Dendritic cell treated with granulocyte-macrophage colony-stimulating factor and Interleukin-4, amounts not matched to agents 40 ng/mL and 50 ng/mL, for 4 days (primary cell): Measurements from ENCODE around the gene TLN1.

Experiments
- H3K27ac Mint-ChIP-seq: one replicate; pipeline ENCODE4 v1.8.0; 2022; ENCODE audit warnings: mild to moderate bottlenecking, mixed read lengths
- H3K27me3 Mint-ChIP-seq: one replicate; pipeline ENCODE4 v1.8.0; 2022; ENCODE audit warnings: mild to moderate bottlenecking, mixed read lengths
- H3K36me3 Mint-ChIP-seq: one replicate; pipeline ENCODE4 v1.8.0; 2022; ENCODE audit warnings: low read depth, mixed read lengths
- H3K4me1 Mint-ChIP-seq: one replicate; pipeline ENCODE4 v1.8.0; 2022; ENCODE audit warnings: low read depth, mixed read lengths
- H3K4me3 Mint-ChIP-seq: one replicate; pipeline ENCODE4 v1.8.0; 2022; ENCODE audit warnings: mild to moderate bottlenecking, moderate library complexity, mixed read lengths
- H3K9me3 Mint-ChIP-seq: one replicate; pipeline ENCODE4 v1.8.0; 2022; ENCODE audit warnings: mixed read lengths
- intact Hi-C: fragments of 100-400 bp; cut with micrococcal nuclease; formaldehyde crosslinking; loops from one replicate; pipeline ENCODE4 v1.15.0; 2022

Gene TLN1

DNA sequence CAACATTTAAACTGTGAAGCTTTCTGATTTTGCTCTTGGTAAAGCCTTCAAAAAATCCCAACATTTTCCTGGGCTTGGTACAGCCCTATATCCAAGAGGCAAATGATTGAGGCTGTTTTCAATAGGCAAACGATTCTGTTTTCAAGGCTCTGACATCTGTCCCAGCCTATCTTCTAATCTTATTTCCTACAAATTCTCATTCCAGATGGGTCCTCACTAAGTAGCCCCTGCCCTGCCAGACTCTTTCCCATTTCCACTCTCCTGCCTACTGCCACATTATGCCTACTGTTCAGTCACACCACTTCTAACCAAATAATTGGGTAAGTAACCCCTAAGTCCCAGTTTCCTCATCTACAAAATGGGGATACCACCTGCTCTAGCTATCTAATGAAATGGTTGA is 13.6 kb upstream of the TLN1 start:
- Mint-ChIP-seq H3K4me3 (peak overlapping the region; percentile 92), H3K36me3 (peaks cover 83% of the 10 kb centered on the region), H3K27ac (peak overlapping the region; percentile 18), H3K27me3 (no peaks in the 10 kb centered on the region), H3K4me1 (peaks cover 68% of the 10 kb centered on the region), H3K9me3 (no peaks in the 10 kb centered on the region)
- intact Hi-C loops = no loop called here

- no peaks in the 10 kb centered on the region for H3K9me3 Mint-ChIP-seq
- H3K27me3 Mint-ChIP-seq = no peaks in the 10 kb centered on the region
- H3K4me1 Mint-ChIP-seq = peaks cover 59% of the 10 kb centered on the region
- intact Hi-C loops = loop anchor here (1.0 kb wide), 1 partner anchor 11 kb away; no protein-coding TSS in a partner anchor
- peaks cover 89% of the 10 kb centered on the region for H3K36me3 Mint-ChIP-seq
- H3K27ac Mint-ChIP-seq = peak overlapping the region; percentile 77
- H3K4me3 Mint-ChIP-seq = no peak overlapping the region
These were observed 12.0 kb upstream of the TLN1 start for GRCh38 chr9:35743880-35744518.

DNA sequence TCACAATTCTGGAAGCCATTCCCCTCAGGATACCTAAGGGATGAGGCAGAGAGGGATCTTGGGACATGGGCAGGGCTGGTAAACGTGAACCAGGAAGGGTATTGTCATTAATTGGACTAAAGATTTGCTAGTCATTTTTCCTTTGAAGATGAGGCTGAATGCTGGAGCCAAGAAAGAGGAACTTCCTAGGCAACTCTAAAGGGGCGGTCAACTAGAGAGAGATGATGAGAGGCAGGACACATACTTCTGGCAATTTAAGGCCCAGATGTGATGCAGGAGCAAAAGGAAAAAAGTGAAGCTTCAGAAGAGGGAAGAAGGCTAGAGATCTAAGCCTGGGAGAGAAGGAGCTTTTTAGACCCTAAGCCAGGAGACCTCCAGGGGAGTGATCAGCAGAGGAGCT is 11.5 kb upstream of the TLN1 start:
- Mint-ChIP-seq H3K9me3 (no peaks in the 10 kb centered on the region), H3K36me3 (peaks cover 90% of the 10 kb centered on the region), H3K4me3 (peak overlapping the region; percentile 31), H3K27me3 (no peaks in the 10 kb centered on the region), H3K4me1 (peaks cover 59% of the 10 kb centered on the region), H3K27ac (peak overlapping the region; percentile 77)
- intact Hi-C loops = loop anchor here (1.0 kb wide), 1 partner anchor 10 kb away; no protein-coding TSS in a partner anchor

DNA sequence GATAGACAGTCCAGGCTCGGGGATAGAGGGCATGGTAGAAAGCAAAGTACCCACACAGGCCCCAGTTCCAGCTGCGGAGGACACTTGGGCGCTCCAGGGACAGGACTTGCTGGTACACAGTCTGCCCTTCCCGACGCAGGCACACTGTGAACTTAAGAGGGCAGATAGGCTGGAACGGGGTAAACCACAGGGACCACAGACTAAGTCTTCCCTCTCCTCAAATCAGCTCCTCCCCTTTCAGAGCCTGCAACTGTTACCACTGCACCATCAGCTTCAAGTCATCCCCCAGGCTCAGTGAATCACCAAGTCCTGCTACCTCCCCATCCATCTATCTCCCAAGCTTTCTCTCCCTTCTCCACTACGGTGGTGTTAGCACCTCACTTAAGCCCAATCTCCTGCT is 9.7 kb upstream of the TLN1 start:
- intact Hi-C loops = no loop called here
- peaks cover 52% of the 10 kb centered on the region for H3K4me1 Mint-ChIP-seq
- no peak overlapping the region for H3K4me3 Mint-ChIP-seq
- no peaks in the 10 kb centered on the region for H3K27me3 Mint-ChIP-seq
- H3K27ac Mint-ChIP-seq = peak overlapping the region; percentile 47
- no peaks in the 10 kb centered on the region for H3K9me3 Mint-ChIP-seq
- H3K36me3 Mint-ChIP-seq = peaks cover 96% of the 10 kb centered on the region

- peaks cover 50% of the 10 kb centered on the region for H3K4me1 Mint-ChIP-seq
- peaks cover 96% of the 10 kb centered on the region for H3K36me3 Mint-ChIP-seq
- intact Hi-C loops = no loop called here
- no peak overlapping the region for H3K4me3 Mint-ChIP-seq
- no peaks in the 10 kb centered on the region for H3K27me3 Mint-ChIP-seq
- no peaks in the 10 kb centered on the region for H3K9me3 Mint-ChIP-seq
- H3K27ac Mint-ChIP-seq = no peak overlapping the region
These were observed 8.2 kb upstream of the TLN1 start for GRCh38 chr9:35740243-35740642.

DNA sequence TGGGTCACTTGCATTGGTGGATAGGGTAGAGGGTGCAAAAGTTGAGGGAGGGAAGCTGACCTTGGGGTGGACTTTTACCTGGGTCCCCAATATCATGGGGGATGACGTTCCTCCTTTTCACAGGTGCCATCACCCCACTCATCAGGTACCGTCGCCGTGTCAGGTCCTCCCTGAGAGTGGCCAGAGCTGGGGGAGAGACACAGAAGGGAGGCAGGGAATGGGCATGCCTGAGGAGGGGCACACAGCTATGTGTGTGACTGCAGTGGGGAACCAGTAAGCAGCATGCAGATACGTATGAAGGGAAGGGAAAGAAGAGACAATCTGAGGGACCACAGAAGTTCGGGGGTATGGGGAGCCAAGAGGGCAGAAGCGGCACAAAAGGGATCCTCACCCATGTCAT is 6.9 kb upstream of the TLN1 start:
- peaks cover 89% of the 10 kb centered on the region for H3K36me3 Mint-ChIP-seq
- intact Hi-C loops = no loop called here
- peaks cover 44% of the 10 kb centered on the region for H3K4me1 Mint-ChIP-seq
- H3K27ac Mint-ChIP-seq = no peak overlapping the region
- H3K4me3 Mint-ChIP-seq = no peak overlapping the region
- no peaks in the 10 kb centered on the region for H3K27me3 Mint-ChIP-seq
- no peaks in the 10 kb centered on the region for H3K9me3 Mint-ChIP-seq

DNA sequence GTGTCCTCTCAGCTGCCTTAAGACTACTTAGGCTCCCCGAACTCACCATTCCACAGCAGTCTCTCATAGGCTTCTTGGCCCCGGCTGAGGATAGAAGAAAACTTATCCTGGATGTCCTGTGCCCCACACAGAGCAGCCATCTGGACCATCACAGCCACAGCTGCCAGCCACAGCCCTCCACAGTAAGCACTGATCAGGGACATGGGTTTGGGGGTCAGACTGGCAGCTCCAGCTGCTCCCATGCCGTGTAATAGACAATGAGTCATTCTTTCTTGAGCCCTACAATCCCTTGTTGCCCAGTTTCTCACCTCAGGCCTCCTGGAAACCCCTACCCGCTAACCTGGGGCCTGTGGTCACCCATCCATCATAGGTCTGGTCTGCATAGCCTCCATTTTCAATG is 6.2 kb upstream of the TLN1 start:
- H3K27ac Mint-ChIP-seq = no peak overlapping the region

GRCh38 chr9:35737143-35737542 is 5.1 kb upstream of the TLN1 start:
- Mint-ChIP-seq H3K27ac (no peak overlapping the region), H3K4me1 (peaks cover 38% of the 10 kb centered on the region), H3K36me3 (peaks cover 75% of the 10 kb centered on the region), H3K9me3 (no peaks in the 10 kb centered on the region), H3K4me3 (no peak overlapping the region), H3K27me3 (no peaks in the 10 kb centered on the region)
- intact Hi-C loops = loop anchor here (2.0 kb wide), 1 partner anchor 78 kb away; the partner anchor contains the start of gene HINT2

More for the DNA sequence above, 6.2 kb upstream of the TLN1 start:
- H3K4me1 Mint-ChIP-seq = peaks cover 38% of the 10 kb centered on the region
- H3K9me3 Mint-ChIP-seq = no peaks in the 10 kb centered on the region
- H3K27me3 Mint-ChIP-seq = no peaks in the 10 kb centered on the region
- intact Hi-C loops = no loop called here
- H3K4me3 Mint-ChIP-seq = no peak overlapping the region
- peaks cover 82% of the 10 kb centered on the region for H3K36me3 Mint-ChIP-seq

GRCh38 chr9:35736201-35736633 is 4.2 kb upstream of the TLN1 start:
- intact Hi-C loops = loop anchor here (2.0 kb wide), 1 partner anchor 79 kb away; the partner anchor contains the start of gene HINT2
- Mint-ChIP-seq H3K27ac (no peak overlapping the region), H3K4me1 (peaks cover 32% of the 10 kb centered on the region), H3K36me3 (peaks cover 74% of the 10 kb centered on the region), H3K9me3 (no peaks in the 10 kb centered on the region), H3K27me3 (no peaks in the 10 kb centered on the region), H3K4me3 (no peak overlapping the region)

DNA sequence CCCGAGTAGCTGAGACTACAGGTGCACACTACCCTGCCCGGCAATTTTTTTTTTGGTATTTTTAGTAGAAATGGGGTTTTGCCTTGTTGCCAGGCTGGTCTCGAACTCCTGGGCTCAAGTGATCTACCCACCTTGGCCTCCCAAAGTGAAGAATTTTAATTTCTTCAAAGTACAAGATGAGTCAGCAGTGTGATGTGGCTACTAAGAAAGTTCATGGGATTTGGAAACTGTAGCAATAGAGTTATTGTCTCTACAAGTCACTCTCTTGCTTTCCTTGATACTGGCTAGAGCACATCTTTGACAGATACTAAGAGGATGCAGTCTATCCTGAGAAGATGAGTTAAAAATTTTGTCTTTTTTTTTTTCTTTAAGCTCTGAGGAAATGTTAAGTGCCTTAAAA is 2.1 kb upstream of the TLN1 start:
- Mint-ChIP-seq H3K27me3 (no peaks in the 10 kb centered on the region), H3K9me3 (no peaks in the 10 kb centered on the region), H3K4me1 (peaks cover 32% of the 10 kb centered on the region), H3K36me3 (peaks cover 55% of the 10 kb centered on the region), H3K27ac (no peak overlapping the region), H3K4me3 (no peak overlapping the region)
- intact Hi-C loops = loop anchor here (5.0 kb wide), 1 partner anchor 632 kb away; the partner anchor contains the start of gene STOML2

DNA sequence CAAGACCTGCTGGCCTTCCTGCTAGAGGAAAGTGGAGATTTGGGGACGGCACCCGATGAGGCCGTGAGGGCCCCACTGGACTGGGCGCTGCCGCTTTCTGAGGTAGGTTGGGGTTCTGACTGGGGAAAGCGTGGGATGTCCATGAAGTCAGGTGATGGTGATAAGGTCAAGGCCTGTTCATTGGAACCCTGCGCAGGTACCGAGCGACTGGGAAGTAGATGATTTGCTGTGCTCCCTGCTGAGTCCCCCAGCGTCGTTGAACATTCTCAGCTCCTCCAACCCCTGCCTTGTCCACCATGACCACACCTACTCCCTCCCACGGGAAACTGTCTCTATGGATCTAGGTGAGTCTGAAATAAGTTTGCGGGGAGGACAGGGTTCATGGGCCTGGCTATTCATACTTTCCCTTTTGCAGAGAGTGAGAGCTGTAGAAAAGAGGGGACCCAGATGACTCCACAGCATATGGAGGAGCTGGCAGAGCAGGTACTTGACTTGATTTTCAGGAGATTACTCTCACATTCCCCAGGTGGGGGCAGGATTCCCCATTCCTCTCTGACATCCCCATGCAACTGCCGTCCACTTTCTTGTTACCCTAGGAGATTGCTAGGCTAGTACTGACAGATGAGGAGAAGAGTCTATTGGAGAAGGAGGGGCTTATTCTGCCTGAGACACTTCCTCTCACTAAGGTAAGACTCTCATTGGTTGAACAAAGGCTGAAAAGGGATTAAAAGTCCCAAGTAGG is 976 bp upstream of the TLN1 start:
- Mint-ChIP-seq H3K4me3 (no peak overlapping the region), H3K9me3 (no peaks in the 10 kb centered on the region), H3K36me3 (peaks cover 44% of the 10 kb centered on the region), H3K4me1 (peaks cover 32% of the 10 kb centered on the region), H3K27ac (no peak overlapping the region), H3K27me3 (no peaks in the 10 kb centered on the region)
- intact Hi-C loops = loop anchor here (1.0 to 5.0 kb wide), 5 partner anchors 10 to 631 kb away; partner anchors contain the start of gene STOML2

DNA sequence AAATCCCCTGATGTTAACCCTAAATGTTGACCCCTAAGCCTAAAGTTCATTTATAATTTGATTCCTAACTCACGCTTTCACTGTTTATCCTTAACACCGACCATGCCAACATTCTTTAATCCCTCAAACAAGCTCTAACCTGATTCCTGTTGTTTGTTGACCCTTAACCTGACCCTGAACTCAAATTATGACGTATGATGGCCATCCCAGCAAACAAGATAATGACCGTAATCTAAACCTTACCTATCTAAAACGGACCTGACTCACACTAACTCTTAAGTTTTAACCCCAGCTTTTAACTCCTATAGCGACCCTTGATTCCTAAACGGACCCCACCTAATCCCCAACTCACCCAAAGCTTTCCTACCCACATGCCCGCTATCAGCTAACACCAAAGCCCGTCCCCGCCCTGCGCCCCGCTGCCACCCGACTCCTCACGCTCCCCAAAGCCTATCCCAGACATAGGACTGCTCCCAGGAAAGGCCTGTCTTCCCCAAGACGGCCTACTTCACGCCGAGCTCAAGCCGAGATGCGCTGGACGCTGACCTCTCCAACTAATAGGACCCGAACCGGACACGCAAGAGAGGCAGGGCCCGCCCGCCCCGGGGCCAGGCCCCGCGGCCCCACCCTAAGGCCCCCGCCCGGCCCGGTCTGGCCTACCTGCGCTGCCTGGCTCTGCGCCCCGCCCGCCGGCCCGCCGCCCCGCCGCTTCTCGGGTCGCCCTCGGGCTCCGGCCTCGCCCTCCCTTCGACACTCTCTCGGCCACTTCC is 395 bp downstream of the TLN1 start:
- no peak overlapping the region for H3K27ac Mint-ChIP-seq
- no peaks in the 10 kb centered on the region for H3K27me3 Mint-ChIP-seq
- peaks cover 30% of the 10 kb centered on the region for H3K36me3 Mint-ChIP-seq
- no peak overlapping the region for H3K4me3 Mint-ChIP-seq
- intact Hi-C loops = loop anchor here (1.0 to 5.0 kb wide), 3 partner anchors 85 to 629 kb away; partner anchors contain the start of gene STOML2
- H3K4me1 Mint-ChIP-seq = peaks cover 26% of the 10 kb centered on the region
- H3K9me3 Mint-ChIP-seq = no peaks in the 10 kb centered on the region

GRCh38 chr9:35730486-35730854 is 1.5 kb downstream of the TLN1 start:
- H3K27ac Mint-ChIP-seq = no peak overlapping the region

More at GRCh38 chr9:35730486-35730854, 1.5 kb downstream of the TLN1 start:
- Mint-ChIP-seq H3K9me3 (no peaks in the 10 kb centered on the region), H3K4me1 (peaks cover 16% of the 10 kb centered on the region), H3K4me3 (no peak overlapping the region), H3K36me3 (peaks cover 19% of the 10 kb centered on the region), H3K27me3 (no peaks in the 10 kb centered on the region)
- intact Hi-C loops = loop anchor here (5.0 kb wide), 1 partner anchor 628 kb away; the partner anchor contains the start of gene STOML2
